ENCODE data around the gene ING4. TPM values are rescaled to one million over a fixed set of nuclear protein-coding genes. Genes with fewer than 3 reads are reported as not detected.

ING4 gene
- total RNA-seq, 2 donors from 2014 or later = 21.8 to 22.6 TPM

DNA sequence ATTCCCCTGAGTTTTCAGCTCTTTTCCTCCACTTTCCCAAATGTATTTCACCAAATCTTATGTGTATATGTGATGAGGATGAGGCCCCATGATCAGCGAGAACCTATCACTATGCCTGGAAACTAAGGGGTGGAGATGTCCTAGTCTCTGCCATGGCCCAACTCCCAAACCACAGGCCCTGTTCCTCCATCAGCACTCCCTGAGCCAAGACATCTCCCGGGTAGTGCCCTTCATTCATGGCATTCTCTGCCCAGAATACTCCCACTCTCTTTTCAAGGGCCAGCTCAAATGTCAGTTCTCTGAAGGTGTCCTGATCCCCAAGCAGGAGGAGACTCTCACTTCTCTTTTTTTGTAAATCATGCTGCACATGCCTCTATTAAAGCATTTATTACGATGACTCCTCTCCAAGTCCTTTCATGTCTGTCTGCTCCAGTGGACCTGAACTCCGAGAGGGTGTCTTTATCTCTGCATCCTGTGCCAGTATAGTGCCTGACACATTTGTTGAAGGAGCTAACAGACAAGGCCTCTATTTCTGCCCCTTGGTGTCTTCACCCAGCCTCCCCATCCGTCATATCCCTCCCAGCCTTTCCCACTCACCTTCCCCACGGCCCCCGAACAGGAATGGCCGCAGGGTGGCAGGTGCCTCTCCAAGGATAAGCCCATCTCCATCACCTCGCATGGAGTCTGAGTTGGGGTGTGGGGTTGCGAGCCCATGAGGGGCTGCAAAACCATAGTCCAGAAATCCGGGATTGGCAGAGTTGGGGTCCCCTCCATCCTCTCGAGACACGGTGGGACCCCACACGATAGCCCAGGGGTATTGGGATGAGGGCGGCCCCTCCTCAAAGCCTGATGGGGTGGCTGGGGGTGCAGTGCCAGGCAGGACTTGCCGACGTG, 34.0 kb upstream of the ING4 start:
- DNase-seq (ENCODE audit: low spot score) = no peak
- H3K9me3 ChIP-seq = no peaks in the 10 kb centered on the region
- no peaks in the 10 kb centered on the region for H3K36me3 ChIP-seq
- H3K27me3 ChIP-seq = peaks cover 8 to 22% of the 10 kb centered on the region in 2 donors
- H3K4me1 ChIP-seq = peaks cover 0 to 18% of the 10 kb centered on the region in 2 donors
- H3K27ac ChIP-seq = no peak overlapping the region
- H3K4me3 ChIP-seq = no peak overlapping the region
- TF ChIP-seq, protein P1, sequence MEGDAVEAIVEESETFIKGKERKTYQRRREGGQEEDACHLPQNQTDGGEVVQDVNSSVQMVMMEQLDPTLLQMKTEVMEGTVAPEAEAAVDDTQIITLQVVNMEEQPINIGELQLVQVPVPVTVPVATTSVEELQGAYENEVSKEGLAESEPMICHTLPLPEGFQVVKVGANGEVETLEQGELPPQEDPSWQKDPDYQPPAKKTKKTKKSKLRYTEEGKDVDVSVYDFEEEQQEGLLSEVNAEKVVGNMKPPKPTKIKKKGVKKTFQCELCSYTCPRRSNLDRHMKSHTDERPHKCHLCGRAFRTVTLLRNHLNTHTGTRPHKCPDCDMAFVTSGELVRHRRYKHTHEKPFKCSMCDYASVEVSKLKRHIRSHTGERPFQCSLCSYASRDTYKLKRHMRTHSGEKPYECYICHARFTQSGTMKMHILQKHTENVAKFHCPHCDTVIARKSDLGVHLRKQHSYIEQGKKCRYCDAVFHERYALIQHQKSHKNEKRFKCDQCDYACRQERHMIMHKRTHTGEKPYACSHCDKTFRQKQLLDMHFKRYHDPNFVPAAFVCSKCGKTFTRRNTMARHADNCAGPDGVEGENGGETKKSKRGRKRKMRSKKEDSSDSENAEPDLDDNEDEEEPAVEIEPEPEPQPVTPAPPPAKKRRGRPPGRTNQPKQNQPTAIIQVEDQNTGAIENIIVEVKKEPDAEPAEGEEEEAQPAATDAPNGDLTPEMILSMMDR (IDR thresholded peaks at IDR 0.05) = no peak

DNA sequence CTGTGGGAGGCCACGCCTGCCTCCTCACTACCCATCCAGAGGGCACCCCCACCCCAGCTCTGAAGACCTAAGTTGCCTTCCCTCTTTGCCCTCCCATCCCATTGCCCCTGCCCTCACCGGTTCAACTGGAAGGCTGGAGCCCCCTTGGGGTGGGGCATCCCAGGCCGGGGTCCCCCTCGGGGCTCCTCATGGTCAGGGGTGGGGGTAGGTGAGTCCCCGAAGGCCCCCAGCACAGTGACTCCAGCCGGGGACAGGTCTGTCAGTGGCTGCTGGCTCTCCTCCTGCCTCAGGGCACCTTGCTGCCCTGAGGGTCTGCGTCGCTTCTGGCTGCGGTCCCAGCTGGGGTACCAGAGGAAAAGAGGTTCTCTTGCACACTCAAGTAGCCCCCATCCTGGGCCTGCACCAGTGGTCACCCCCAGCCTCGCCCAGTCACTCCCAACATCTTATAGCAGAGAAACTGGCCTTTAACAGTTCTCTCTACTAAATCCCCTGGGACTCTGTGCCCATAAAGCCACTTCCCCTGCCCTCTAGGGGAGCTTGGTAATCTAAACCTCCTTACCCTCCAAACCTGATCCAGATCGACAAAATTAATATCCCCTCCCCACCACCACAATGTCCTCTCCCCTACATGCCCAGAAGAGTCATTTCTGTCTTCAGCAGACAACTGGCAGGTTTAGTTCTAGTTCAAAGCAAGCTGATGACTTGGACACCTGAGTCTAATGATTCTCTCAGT, 32.6 kb upstream of the ING4 start:
- H3K4me3 ChIP-seq = no peak overlapping the region
- no peaks in the 10 kb centered on the region for H3K9me3 ChIP-seq
- no peak overlapping the region for H3K27ac ChIP-seq
- no peaks in the 10 kb centered on the region for H3K36me3 ChIP-seq
- H3K4me1 ChIP-seq = peaks cover 0 to 16% of the 10 kb centered on the region in 2 donors
- peaks cover 6 to 15% of the 10 kb centered on the region in 2 donors for H3K27me3 ChIP-seq
- TF ChIP-seq, protein P1 (IDR thresholded peaks at IDR 0.05) = no peak
- DNase-seq (ENCODE audit: low spot score) = no peak

DNA sequence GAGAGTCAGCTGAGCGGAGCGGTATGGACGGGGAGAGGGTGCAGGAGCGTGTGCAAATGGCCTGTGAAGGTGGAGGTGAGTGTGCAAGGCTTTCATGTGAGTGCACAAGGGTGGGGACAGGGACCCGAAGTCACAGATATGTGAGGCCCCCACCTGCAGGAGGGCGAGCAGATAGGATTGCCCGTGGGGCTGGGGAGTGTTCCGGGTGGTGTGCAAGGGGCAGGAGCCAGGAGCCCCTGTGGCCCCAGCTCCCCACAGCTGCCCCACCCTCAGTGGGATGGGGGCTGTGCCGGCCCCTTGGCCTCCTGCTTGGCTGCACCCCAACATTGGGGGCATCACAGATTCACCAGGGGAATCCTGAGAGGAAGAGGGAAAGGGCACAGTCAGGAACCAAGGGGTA, 31.8 kb upstream of the ING4 start:
- TF ChIP-seq, protein P1 (IDR thresholded peaks at IDR 0.05) = no peak
- H3K9me3 ChIP-seq = no peaks in the 10 kb centered on the region
- no peak overlapping the region for H3K27ac ChIP-seq
- H3K4me1 ChIP-seq = peaks cover 0 to 15% of the 10 kb centered on the region in 2 donors
- DNase-seq (ENCODE audit: low spot score) = no peak
- H3K27me3 ChIP-seq = peaks cover 0 to 7% of the 10 kb centered on the region in 2 donors
- H3K4me3 ChIP-seq = no peak overlapping the region
- H3K36me3 ChIP-seq = no peaks in the 10 kb centered on the region

DNA sequence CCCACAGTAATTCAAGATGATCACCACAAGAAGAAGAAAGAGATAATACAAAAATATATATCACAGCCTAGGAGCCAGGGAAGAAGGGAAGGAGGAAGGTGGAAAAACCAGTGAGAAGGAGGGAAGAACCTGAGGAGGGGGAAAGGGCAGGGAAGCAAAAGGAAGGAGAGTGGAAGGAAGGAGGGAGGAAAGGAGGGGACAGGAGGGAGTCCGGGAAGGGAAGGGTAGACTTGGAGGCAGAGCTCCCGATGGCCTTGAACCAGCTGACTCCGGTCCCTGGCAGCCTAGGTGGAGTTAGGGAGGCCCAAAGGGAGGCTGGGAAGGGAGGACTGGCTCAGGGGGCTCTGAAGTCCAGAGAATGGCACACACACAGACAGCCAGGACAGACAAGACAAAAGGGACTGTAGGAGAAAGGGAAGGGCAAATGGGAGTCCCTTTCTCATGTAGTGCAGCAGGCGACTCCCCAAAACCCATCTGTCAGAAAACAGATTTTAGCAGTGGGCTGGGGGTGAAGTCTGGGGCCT, 31.0 kb upstream of the ING4 start:
- Histone ChIP-seq H3K4me1 (peaks cover 0 to 13% of the 10 kb centered on the region in 2 donors), H3K27me3 (peaks cover 0 to 3% of the 10 kb centered on the region in 2 donors), H3K9me3 (no peaks in the 10 kb centered on the region), H3K4me3 (no peak overlapping the region), H3K36me3 (no peaks in the 10 kb centered on the region), H3K27ac (no peak overlapping the region)
- no peak for DNase-seq (ENCODE audit: low spot score)
- TF ChIP-seq, protein P1 (IDR thresholded peaks at IDR 0.05) = no peak

DNA sequence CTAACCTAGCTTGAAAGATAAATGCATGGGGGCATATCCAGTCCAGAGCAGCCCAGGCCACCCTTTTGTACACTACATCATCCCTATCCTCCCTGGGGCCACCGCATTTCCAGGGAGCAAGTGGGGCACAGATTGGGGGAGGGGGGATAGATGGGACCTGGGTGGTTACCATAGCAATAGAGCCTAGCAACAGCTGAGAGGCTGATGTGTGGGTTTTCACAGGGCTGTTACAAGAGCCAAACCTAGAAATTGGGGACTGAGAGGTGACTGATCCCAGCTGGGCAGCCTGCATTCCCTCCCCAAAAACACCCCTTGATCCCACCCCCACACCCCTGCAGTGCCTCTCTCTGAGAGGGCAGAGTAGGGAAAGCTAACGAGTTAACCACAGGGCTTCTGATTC, 30.0 kb upstream of the ING4 start:
- Histone ChIP-seq H3K4me3 (no peak overlapping the region), H3K27me3 (no peaks in the 10 kb centered on the region), H3K9me3 (no peaks in the 10 kb centered on the region), H3K27ac (no peak overlapping the region), H3K36me3 (no peaks in the 10 kb centered on the region), H3K4me1 (peaks cover 0 to 19% of the 10 kb centered on the region in 2 donors)
- DNase-seq (ENCODE audit: low spot score) = no peak
- TF ChIP-seq, protein P1 (IDR thresholded peaks at IDR 0.05) = no peak
